H1 (cell line): ENCODE data around the gene PSMB5. TPM values are rescaled to one million over a fixed set of nuclear protein-coding genes. Genes with fewer than 3 reads are reported as not detected.

ENCODE experiments used
- CTCF ChIA-PET: fragments of 300-600 bp; sonication (Branson Sonifier 250); formaldehyde crosslinking; loops from one replicate; lab custom pipeline; 2021; ENCODE audit not compliant: partially characterized antibody; lab: Charles Lee
- POLR2A ChIA-PET: fragments of 300-600 bp; sonication (Branson Sonifier 250); formaldehyde crosslinking; loops from one replicate; lab custom pipeline; 2021; ENCODE audit warnings: inconsistent platforms; ENCODE audit not compliant: partially characterized antibody; lab: Charles Lee
- DNase-seq, 2 experiments: peaks; one replicate each; pipeline versions ENCODE4 v3.0.0 to v3.0.0-alpha.2; 2010 to 2022; ENCODE audit warnings: low spot score in 2 of 2, low read depth in 1 of 2, mixed read lengths in 1 of 2
- FAIRE-seq: peaks from 2 replicates; lab custom pipeline; 2011; peaks lifted over from hg19 to GRCh38; lab: Jason Lieb, UNC
- H2AFZ ChIP-seq: 2 replicates; pipeline ENCODE4 v1.8.1; 2012; ENCODE audit warnings: low read length, inconsistent platforms
- H2AK5ac ChIP-seq: 2 replicates; pipeline ENCODE4 v1.6.1; 2013; ENCODE audit warnings: low read depth, low read length
- H2BK120ac ChIP-seq: replicated peaks from 2 replicates; pipeline ENCODE3; 2013; ENCODE audit warnings: low read depth, low read length, inconsistent platforms
- H2BK12ac ChIP-seq: 2 replicates; pipeline ENCODE4 v1.6.1; 2013; ENCODE audit warnings: low read depth, low read length
- H2BK15ac ChIP-seq: 2 replicates; pipeline ENCODE4 v1.6.1; 2013; ENCODE audit warnings: low read length
- H2BK20ac ChIP-seq: 2 replicates; pipeline ENCODE4 v1.6.1; 2013; ENCODE audit warnings: low read length
- H2BK5ac ChIP-seq: 2 replicates; pipeline ENCODE4 v1.6.1; 2013; ENCODE audit warnings: low read depth, low read length
- H3K14ac ChIP-seq: 2 replicates; pipeline ENCODE4 v1.6.1; 2013; ENCODE audit warnings: inconsistent platforms; ENCODE audit not compliant: insufficient read length
- H3K18ac ChIP-seq: 2 replicates; pipeline ENCODE4 v1.6.1; 2013; ENCODE audit warnings: low read length; ENCODE audit errors: extremely low read depth
- H3K23ac ChIP-seq: 2 replicates; pipeline ENCODE4 v1.6.1; 2013; ENCODE audit warnings: inconsistent platforms; ENCODE audit not compliant: insufficient read length
- H3K23me2 ChIP-seq: 2 replicates; pipeline ENCODE4 v1.6.1; 2013; ENCODE audit warnings: low read depth, low read length
- H3K27ac ChIP-seq: 2 replicates; pipeline ENCODE4 v1.6.1; 2011; ENCODE audit warnings: low read depth, low read length, inconsistent platforms
- H3K27me3 ChIP-seq, 4 experiments: replicated peaks in 1 of 4; 1 replicate in 1 of 4; 2 replicates in 3 of 4; pipeline versions ENCODE4 v1.6.1 to v1.8.1; 2011 to 2013; ENCODE audit warnings: low read length in 3 of 4, mild to moderate bottlenecking in 3 of 4, inconsistent platforms in 2 of 4, mixed read lengths in 2 of 4, moderate library complexity in 1 of 4; ENCODE audit not compliant: control insufficient read depth in 3 of 4, insufficient read depth in 3 of 4; ENCODE audit errors: extremely low read depth in 1 of 4
- H3K36me3 ChIP-seq, 4 experiments: 2 replicates each; pipeline versions ENCODE4 v1.6.1 to v1.8.1; 2011 to 2013; ENCODE audit warnings: mild to moderate bottlenecking in 4 of 4, low read length in 3 of 4, moderate library complexity in 2 of 4, control low read depth in 1 of 4, inconsistent platforms in 1 of 4; ENCODE audit not compliant: insufficient read depth in 4 of 4, control insufficient read depth in 2 of 4
- H3K4ac ChIP-seq: replicated peaks from 2 replicates; pipeline ENCODE3; 2013; ENCODE audit warnings: low read length, low read depth, mixed read lengths, inconsistent platforms; ENCODE audit not compliant: insufficient read length
- H3K4me1 ChIP-seq, 4 experiments: replicated peaks in 1 of 4; 1 replicate in 1 of 4; 2 replicates in 3 of 4; pipeline versions ENCODE4 v1.6.1 to v1.8.1; 2011 to 2013; ENCODE audit warnings: low read length in 3 of 4, inconsistent platforms in 2 of 4, mixed read lengths in 1 of 4; ENCODE audit not compliant: insufficient read depth in 4 of 4, control insufficient read depth in 3 of 4
- H3K4me2 ChIP-seq, 2 experiments: 2 replicates each; pipeline versions ENCODE4 v1.6.1 to v1.8.1; 2011 to 2013; ENCODE audit warnings: low read depth in 2 of 2, low read length in 2 of 2, control low read depth in 1 of 2, inconsistent platforms in 1 of 2, mild to moderate bottlenecking in 1 of 2; ENCODE audit not compliant: insufficient read depth in 1 of 2
- H3K4me3 ChIP-seq, 4 experiments: fragments of 200-600, 300-600 bp in 1 of 4; sonication (generic), shearing (Covaris generic), sonication (Bioruptor Twin) in 1 of 4; 2 replicates each; pipeline versions ENCODE4 v1.5.1 to v1.8.1; 2011 to 2016; ENCODE audit warnings: low read length in 4 of 4, low read depth in 3 of 4, control low read depth in 2 of 4, inconsistent platforms in 2 of 4, mild to moderate bottlenecking in 2 of 4, mixed read lengths in 1 of 4, moderate library complexity in 1 of 4; ENCODE audit not compliant: insufficient read depth in 2 of 4; ENCODE audit errors: extremely low read depth in 1 of 4
- H3K56ac ChIP-seq: replicated peaks from 2 replicates; pipeline ENCODE3; 2013; ENCODE audit warnings: low read depth, mild to moderate bottlenecking, mixed read lengths, low read length, inconsistent platforms; ENCODE audit not compliant: insufficient read length
- H3K79me1 ChIP-seq: 2 replicates; pipeline ENCODE4 v1.6.1; 2013; ENCODE audit warnings: low read depth, low read length, control low read depth
- H3K79me2 ChIP-seq, 2 experiments: 2 replicates each; pipeline versions ENCODE4 v1.6.1 to v1.8.1; 2012 to 2013; ENCODE audit warnings: low read length in 2 of 2, mild to moderate bottlenecking in 2 of 2, inconsistent platforms in 1 of 2; ENCODE audit not compliant: insufficient read depth in 2 of 2, control insufficient read depth in 1 of 2
- H3K9ac ChIP-seq, 4 experiments: replicated peaks in 1 of 4; 1 replicate in 1 of 4; 2 replicates in 3 of 4; pipeline versions ENCODE4 v1.6.1 to v1.8.1; 2011 to 2013; ENCODE audit warnings: low read depth in 3 of 4, low read length in 3 of 4, control low read depth in 2 of 4, mild to moderate bottlenecking in 2 of 4, moderate library complexity in 2 of 4, inconsistent platforms in 1 of 4; ENCODE audit errors: extremely low read depth in 1 of 4
- H3K9me3 ChIP-seq, 2 experiments: 2 replicates each; pipeline versions ENCODE4 v1.6.1 to v1.8.1; 2012 to 2013; ENCODE audit warnings: mild to moderate bottlenecking in 2 of 2, moderate library complexity in 2 of 2, control low read depth in 1 of 2, inconsistent platforms in 1 of 2, low read depth in 1 of 2, low read length in 1 of 2, mixed read lengths in 1 of 2; ENCODE audit not compliant: insufficient read depth in 2 of 2
- H4K20me1 ChIP-seq, 2 experiments: replicated peaks in 1 of 2; 2 replicates each; pipeline versions ENCODE3 to v1.8.1; 2011 to 2013; ENCODE audit warnings: inconsistent platforms in 2 of 2, low read length in 2 of 2, mild to moderate bottlenecking in 1 of 2; ENCODE audit not compliant: insufficient read depth in 2 of 2, control insufficient read depth in 1 of 2
- H4K5ac ChIP-seq: 2 replicates; pipeline ENCODE4 v1.6.1; 2013; ENCODE audit warnings: low read length, low read depth, mixed read lengths, inconsistent platforms; ENCODE audit not compliant: insufficient read length
- H4K8ac ChIP-seq: 2 replicates; pipeline ENCODE4 v1.8.0; 2013; ENCODE audit warnings: mild to moderate bottlenecking, moderate library complexity, low read length, inconsistent platforms; ENCODE audit not compliant: insufficient read depth; ENCODE audit errors: extremely low read depth
- H4K91ac ChIP-seq: replicated peaks from 2 replicates; pipeline ENCODE3; 2013; ENCODE audit warnings: low read length, mixed read lengths, inconsistent platforms; ENCODE audit not compliant: insufficient read length
- ASH2L ChIP-seq: fragments of 200-600, 300-600 bp; sonication (generic); IDR thresholded peaks from one replicate; pipeline ENCODE4 v1.7.1; 2017; ENCODE audit warnings: low read length
- BRCA1 ChIP-seq: IDR thresholded peaks from 2 replicates; pipeline ENCODE4 v1.6.1; 2012; ENCODE audit warnings: low read depth, low read length, improper control_type of control experiment
- WGBS, 2 experiments: shearing (Covaris generic) in 1 of 2; methylation state at CpG; one replicate each; pipeline versions ENCODE4 v1.1.6 to v1.1.7; 2013 to 2015; ENCODE audit warnings: low lambda C conversion rate in 2 of 2, mixed read lengths in 2 of 2, inconsistent platforms in 1 of 2, low coverage in 1 of 2, missing lambda C conversion rate in 1 of 2; ENCODE audit not compliant: insufficient replicate concordance in 2 of 2, insufficient coverage in 1 of 2, insufficient read length in 1 of 2; ENCODE audit errors: extremely low coverage in 1 of 2, missing lambda C conversion rate in 1 of 2; 5-methylcytosine and 5-hydroxymethylcytosine counted together
- polyA plus RNA-seq, 7 experiments: library from polyadenylated mRNA; depleted of rRNA in 3 of 7; stranded (reverse) in 5 of 7; unstranded in 2 of 7; fragments of >200 nt in 5 of 7; fragments of 200-250 nt in 2 of 7; gene quantifications; 1 replicate in 5 of 7; 2 replicates in 1 of 7; 4 replicates in 1 of 7; pipeline versions ENCODE4 v1.2.1 to v1.2.3, GENCODE V29; 2011 to 2013; ENCODE audit warnings: missing spikeins in 2 of 7, mixed read lengths in 2 of 7
- total RNA-seq: library from RNA; stranded (reverse); fragmentation: NEBNext Ultra II Directional; extraction: Animal tissue kit (Norgen Biotek cat#: 25700); gene quantifications from 2 replicates; pipeline ENCODE4 v1.2.1, GENCODE V29; 2021

Gene PSMB5
- total and polyA plus RNA-seq, 2 of the 8 experiments (the other 6 are each of a cell fraction or from before 2014, with no cell fraction given): 254 to 510 TPM

GRCh38 chr14:23006188-23006534, 28.5 kb downstream of the PSMB5 start:
- H2BK12ac ChIP-seq: no peak overlapping the region
- no peak overlapping the region for H3K56ac ChIP-seq
- H3K23ac ChIP-seq: no peak overlapping the region
- H4K8ac ChIP-seq: no peak overlapping the region
- CTCF ChIA-PET: interaction anchor here (0.6 to 4.1 kb wide), 17 partner anchors 10 to 231 kb away, joined by 3 to 60 read pairs (median 6); partner anchors contain the start of genes AJUBA, PSMB11 and PSMB5
- WGBS, 2 experiments: 74% methylated on average over 5 of the region's 5 CpGs; no CpG with 5 or more reads in 1 of the 2 experiments
- H2AFZ ChIP-seq: no peak overlapping the region
- H3K36me3 ChIP-seq: no peaks in the 10 kb centered on the region
- DNase-seq (no peak), FAIRE-seq (no peak)
- no peak overlapping the region for H4K5ac ChIP-seq
- no peak overlapping the region for H2BK20ac ChIP-seq
- H2BK15ac ChIP-seq: no peak overlapping the region
- no peak overlapping the region for H3K27ac ChIP-seq
- no peaks in the 10 kb centered on the region for H3K27me3 ChIP-seq
- H3K79me2 ChIP-seq: no peaks in the 10 kb centered on the region
- H2BK120ac ChIP-seq: no peak overlapping the region
- H3K4me2 ChIP-seq: peak overlapping the region; percentile 80 to 82
- H2AK5ac ChIP-seq: no peak overlapping the region
- no peak overlapping the region for H3K4ac ChIP-seq
- no peak overlapping the region for H3K14ac ChIP-seq
- peak overlapping the region in 2 of 4 experiments; percentile 92 to 95; a peak in 4 of 7 replicates for H3K9ac ChIP-seq
- H4K91ac ChIP-seq: no peak overlapping the region
- no peak overlapping the region; the same call in 1 of the 2 replicates for H2BK5ac ChIP-seq
- no peaks in the 10 kb centered on the region for H3K9me3 ChIP-seq
- H3K4me1 ChIP-seq: peaks cover 4 to 7% (median 6%) of the 10 kb centered on the region in 4 experiments; a peak in 4 of 7 replicates
- POLR2A ChIA-PET: interaction anchor here (1.0 to 4.1 kb wide), 24 partner anchors 10 to 244 kb away, joined by 3 to 99 read pairs (median 8); partner anchors contain the start of genes ACIN1, AJUBA, C14orf119 and HAUS4
- H3K23me2 ChIP-seq: peaks cover 6% of the 10 kb centered on the region
- H4K20me1 ChIP-seq: no peaks in the 10 kb centered on the region
- no peaks in the 10 kb centered on the region for H3K79me1 ChIP-seq
- TF ChIP-seq ASH2L (no peak), BRCA1 (no peak)
- no peak overlapping the region for H3K18ac ChIP-seq
- peak overlapping the region; percentile 73 to 85 (median 76) for H3K4me3 ChIP-seq
